HepG2 (cell line): ENCODE results near the gene C22orf31. TPM values are rescaled to one million over a fixed set of nuclear protein-coding genes. Genes with fewer than 3 reads are reported as not detected.

ENCODE experiments used
- ARID5B ChIP-seq: IDR thresholded peaks from 2 replicates; pipeline ENCODE4 v1.4.0; 2020; ENCODE audit warnings: mild to moderate bottlenecking, missing genetic modification reagents
- CBX5 ChIP-seq: sonication (generic); formaldehyde crosslinking; IDR thresholded peaks from 2 replicates; pipeline ENCODE4 v1.4.0; 2020; ENCODE audit warnings: missing genetic modification reagents, borderline replicate concordance
- ELF3 ChIP-seq: IDR thresholded peaks from 2 replicates; pipeline ENCODE4 v1.6.1; 2016; ENCODE audit warnings: missing genetic modification reagents, missing compliant biosample characterization
- PCBP1 ChIP-seq: fragments of 200-400 bp; formaldehyde crosslinking; IDR thresholded peaks from 2 replicates; pipeline ENCODE4 v1.6.1; 2017; ENCODE audit warnings: mild to moderate bottlenecking, low read depth, low read length, borderline replicate concordance
- POLR2G ChIP-seq: fragments of 200-400 bp; formaldehyde crosslinking; IDR thresholded peaks from 2 replicates; pipeline ENCODE4 v1.6.1; 2018; ENCODE audit warnings: mild to moderate bottlenecking, low read depth, low read length, moderate library complexity
- RARA ChIP-seq: IDR thresholded peaks from 2 replicates; pipeline ENCODE4 v1.6.1; 2016; ENCODE audit warnings: missing genetic modification reagents, missing compliant biosample characterization
- TEAD2 ChIP-seq: sonication (generic); formaldehyde crosslinking; IDR thresholded peaks from 2 replicates; pipeline ENCODE4 v1.9.0; 2021; ENCODE audit warnings: missing genetic modification reagents
- YY1 ChIP-seq: IDR thresholded peaks from 2 replicates; pipeline ENCODE4 v1.6.1; 2011; ENCODE audit warnings: low read length, low read depth, moderate library complexity, mild to moderate bottlenecking; ENCODE audit not compliant: insufficient read depth, insufficient replicate concordance
- ZBTB26 ChIP-seq: IDR thresholded peaks from 2 replicates; pipeline ENCODE4 v1.6.1; 2016; ENCODE audit warnings: missing compliant biosample characterization, missing genetic modification reagents, borderline replicate concordance
- ZNF549 ChIP-seq: sonication (generic); formaldehyde crosslinking; IDR thresholded peaks from 2 replicates; pipeline ENCODE4 v1.5.0; 2020; ENCODE audit warnings: missing genetic modification reagents
- ZNF597 ChIP-seq: sonication (generic); formaldehyde crosslinking; IDR thresholded peaks from 2 replicates; pipeline ENCODE4 v1.5.0; 2020; ENCODE audit warnings: missing genetic modification reagents
- polyA plus RNA-seq, 8 experiments: library from polyadenylated mRNA; depleted of rRNA in 3 of 8; stranded (reverse) in 7 of 8; unstranded in 1 of 8; fragments of >200 nt; fragmentation: Illumina TruSeq in 4 of 8; extraction: Trizol in 4 of 8; gene quantifications; 2 replicates each; pipeline versions ENCODE4 v1.2.1 to v1.2.3, GENCODE V29; 2011 to 2016; ENCODE audit warnings: low read depth in 4 of 8, missing spikeins in 1 of 8, mixed read lengths in 1 of 8; ENCODE audit not compliant: insufficient read depth in 1 of 8
- total RNA-seq, 5 experiments: library from RNA; depleted of rRNA; stranded (reverse); fragments of >200 nt; fragmentation: Illumina TruSeq; extraction: Trizol; gene quantifications; 2 replicates each; pipeline ENCODE4 v1.2.3, GENCODE V29; 2016; ENCODE audit warnings: low read depth in 1 of 5
- TF ChIP-seq, protein P1 (sequence below): sonication (generic); formaldehyde crosslinking; IDR thresholded peaks from 2 replicates; pipeline ENCODE4 v1.5.0; 2020; ENCODE audit warnings: mild to moderate bottlenecking, missing genetic modification reagents
- TF ChIP-seq, protein P2 (sequence below): sonication (generic); formaldehyde crosslinking; IDR thresholded peaks from 2 replicates; pipeline ENCODE4 v1.8.0; 2022; ENCODE audit warnings: missing genetic modification reagents, mild to moderate bottlenecking, inconsistent platforms, borderline replicate concordance

The C22orf31 gene
- total and polyA plus RNA-seq, 2 of the 13 experiments (the other 11 are each of a cell fraction or from before 2014, with no cell fraction given) = not detected

DNA sequence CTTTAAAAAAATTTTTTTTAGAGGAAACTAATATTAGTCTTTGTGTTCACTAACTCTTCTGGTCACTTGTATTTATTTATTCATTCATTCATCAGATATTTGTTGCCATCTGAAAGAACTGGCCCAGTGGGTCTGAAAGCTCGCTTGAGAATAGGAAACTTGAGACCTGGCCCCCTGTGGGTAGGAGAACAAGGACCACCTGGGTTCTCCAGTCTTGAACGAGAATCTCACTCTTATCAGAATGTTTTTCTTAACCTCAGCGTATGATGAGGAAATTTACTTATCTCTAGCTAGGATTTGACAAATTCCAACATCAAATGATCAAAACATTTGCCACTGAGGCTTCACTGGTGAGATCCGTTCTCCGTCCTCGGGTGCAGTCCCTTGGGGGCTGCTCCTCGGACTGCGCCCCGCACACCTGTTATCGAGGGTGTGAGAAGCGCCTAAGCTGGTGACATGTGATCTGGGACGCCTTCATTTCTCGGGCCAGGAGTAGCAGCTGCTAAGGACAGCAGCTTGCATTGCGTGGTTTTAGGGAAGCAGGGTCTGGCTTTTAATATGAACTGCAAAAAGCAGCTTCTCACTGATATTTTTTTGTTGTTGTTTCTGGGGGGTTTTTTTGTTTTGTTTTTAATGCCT is 6.3 kb downstream of the C22orf31 start (continued):
- TF ChIP-seq, protein P1, sequence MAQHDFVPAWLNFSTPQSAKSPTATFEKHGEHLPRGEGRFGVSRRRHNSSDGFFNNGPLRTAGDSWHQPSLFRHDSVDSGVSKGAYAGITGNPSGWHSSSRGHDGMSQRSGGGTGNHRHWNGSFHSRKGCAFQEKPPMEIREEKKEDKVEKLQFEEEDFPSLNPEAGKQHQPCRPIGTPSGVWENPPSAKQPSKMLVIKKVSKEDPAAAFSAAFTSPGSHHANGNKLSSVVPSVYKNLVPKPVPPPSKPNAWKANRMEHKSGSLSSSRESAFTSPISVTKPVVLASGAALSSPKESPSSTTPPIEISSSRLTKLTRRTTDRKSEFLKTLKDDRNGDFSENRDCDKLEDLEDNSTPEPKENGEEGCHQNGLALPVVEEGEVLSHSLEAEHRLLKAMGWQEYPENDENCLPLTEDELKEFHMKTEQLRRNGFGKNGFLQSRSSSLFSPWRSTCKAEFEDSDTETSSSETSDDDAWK = no peak
- TF ChIP-seq CBX5 (CRISPR knock-in tag) = no peak
- no peak for TF ChIP-seq ZBTB26 (CRISPR knock-in tag)
- no peak for TF ChIP-seq ELF3 (CRISPR knock-in tag)
- TF ChIP-seq RARA (CRISPR knock-in tag) = no peak
- TF ChIP-seq, protein P2, sequence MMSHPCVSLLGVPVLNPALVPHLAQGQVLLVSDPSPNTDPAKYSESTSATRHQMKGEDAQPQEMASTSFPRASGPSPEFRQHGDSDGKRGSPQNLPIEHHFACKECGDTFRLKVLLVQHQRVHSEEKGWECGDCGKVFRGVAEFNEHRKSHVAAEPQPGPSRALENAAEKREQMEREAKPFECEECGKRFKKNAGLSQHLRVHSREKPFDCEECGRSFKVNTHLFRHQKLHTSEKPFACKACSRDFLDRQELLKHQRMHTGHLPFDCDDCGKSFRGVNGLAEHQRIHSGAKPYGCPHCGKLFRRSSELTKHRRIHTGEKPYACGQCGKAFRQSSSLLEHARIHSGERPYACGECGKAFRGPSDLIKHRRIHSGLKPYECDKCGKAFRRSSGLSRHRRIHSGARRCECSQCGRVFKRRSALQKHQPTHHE = no peak
- no peak for TF ChIP-seq PCBP1
- TF ChIP-seq TEAD2 (CRISPR knock-in tag) = no peak
- no peak for TF ChIP-seq ZNF597 (CRISPR knock-in tag)
- 0 out of 2 replicates have a peak, but pooled peaks have one; percentile 35 for TF ChIP-seq POLR2G
- TF ChIP-seq YY1 = no peak
- TF ChIP-seq ZNF549 (CRISPR knock-in tag) = no peak
- no peak for TF ChIP-seq ARID5B (CRISPR knock-in tag)
